ENCODE measurements around the gene GGN. TPM values are rescaled to one million over a fixed set of nuclear protein-coding genes. Genes with fewer than 3 reads are reported as not detected.

The GGN gene
- total RNA-seq, 2 donors from 2014 or later, result 0.95 TPM; not detected in 1

DNA sequence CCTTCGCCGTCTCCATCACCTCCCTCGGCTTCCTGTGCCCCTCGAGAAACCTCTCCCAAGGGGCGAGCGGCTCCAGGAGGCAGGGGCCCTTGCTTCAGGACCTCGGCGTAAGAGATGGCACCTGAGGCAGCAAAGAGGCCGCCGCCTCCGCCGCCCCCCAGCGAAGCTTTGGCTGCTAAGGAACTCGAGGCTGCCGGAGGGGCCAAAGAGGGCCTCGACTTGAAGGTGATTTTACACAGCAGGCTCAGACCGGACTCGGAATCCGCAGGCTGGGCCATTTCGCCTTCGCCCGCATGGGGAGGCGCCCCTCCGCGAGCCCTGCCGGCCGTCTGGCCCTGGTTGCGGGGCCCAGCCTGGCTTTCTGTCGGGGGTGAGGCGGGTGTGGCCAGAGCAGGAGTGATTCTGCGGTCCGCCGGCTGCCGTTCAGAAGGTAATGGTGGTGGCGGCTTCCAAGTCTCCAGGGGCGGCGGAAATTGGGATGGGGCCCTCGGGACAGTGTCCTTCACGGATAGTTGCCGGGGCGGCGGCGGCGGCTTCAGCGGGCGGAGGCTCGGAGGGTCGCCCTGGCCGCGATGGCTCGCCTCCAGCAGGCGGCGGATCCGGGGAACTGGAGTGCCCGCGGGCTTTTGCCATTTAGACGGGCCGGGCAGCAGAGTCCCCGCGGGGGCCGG is 1.4 kb downstream of the GGN start:
- Mint-ChIP-seq H3K27ac (no peak overlapping the region), H3K9me3 (no peaks in the 10 kb centered on the region), H3K36me3 (ENCODE audit: low read depth) (peaks cover 52% of the 10 kb centered on the region), H3K4me3 (no peak overlapping the region), H3K4me1 (peaks cover 32% of the 10 kb centered on the region), H3K27me3 (peaks cover 7% of the 10 kb centered on the region)
- ATAC-seq (replicated peaks), result no peak

DNA sequence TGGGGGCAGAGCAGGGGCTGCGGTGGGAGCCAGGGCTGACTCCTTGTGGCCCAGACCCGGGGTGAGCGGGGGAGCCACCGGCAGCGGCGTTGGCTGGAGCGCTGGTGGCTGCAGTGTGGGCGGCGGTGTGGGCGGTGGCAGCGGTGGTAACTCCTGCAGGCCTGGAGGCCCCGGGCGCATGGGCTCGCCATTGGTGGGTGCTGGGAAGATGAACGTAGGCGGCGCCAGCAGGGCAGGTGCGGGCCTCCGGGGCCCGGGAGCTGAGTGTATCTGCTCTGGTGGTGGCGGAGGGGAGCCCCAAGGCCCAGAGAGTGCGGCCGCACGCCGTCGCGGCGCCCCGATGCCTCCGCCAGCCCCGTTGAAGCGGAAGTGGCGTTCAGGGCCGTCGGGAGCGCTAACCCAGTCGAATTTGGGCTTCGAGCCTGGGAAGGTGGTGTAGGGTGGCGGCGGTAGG is 2.0 kb downstream of the GGN start:
- H3K36me3 Mint-ChIP-seq (ENCODE audit: low read depth), result peaks cover 58% of the 10 kb centered on the region
- H3K4me3 Mint-ChIP-seq, result no peak overlapping the region
- no peaks in the 10 kb centered on the region for H3K9me3 Mint-ChIP-seq
- H3K27ac Mint-ChIP-seq, result no peak overlapping the region
- no peak for ATAC-seq (replicated peaks)
- peaks cover 7% of the 10 kb centered on the region for H3K27me3 Mint-ChIP-seq
- peaks cover 31% of the 10 kb centered on the region for H3K4me1 Mint-ChIP-seq

DNA sequence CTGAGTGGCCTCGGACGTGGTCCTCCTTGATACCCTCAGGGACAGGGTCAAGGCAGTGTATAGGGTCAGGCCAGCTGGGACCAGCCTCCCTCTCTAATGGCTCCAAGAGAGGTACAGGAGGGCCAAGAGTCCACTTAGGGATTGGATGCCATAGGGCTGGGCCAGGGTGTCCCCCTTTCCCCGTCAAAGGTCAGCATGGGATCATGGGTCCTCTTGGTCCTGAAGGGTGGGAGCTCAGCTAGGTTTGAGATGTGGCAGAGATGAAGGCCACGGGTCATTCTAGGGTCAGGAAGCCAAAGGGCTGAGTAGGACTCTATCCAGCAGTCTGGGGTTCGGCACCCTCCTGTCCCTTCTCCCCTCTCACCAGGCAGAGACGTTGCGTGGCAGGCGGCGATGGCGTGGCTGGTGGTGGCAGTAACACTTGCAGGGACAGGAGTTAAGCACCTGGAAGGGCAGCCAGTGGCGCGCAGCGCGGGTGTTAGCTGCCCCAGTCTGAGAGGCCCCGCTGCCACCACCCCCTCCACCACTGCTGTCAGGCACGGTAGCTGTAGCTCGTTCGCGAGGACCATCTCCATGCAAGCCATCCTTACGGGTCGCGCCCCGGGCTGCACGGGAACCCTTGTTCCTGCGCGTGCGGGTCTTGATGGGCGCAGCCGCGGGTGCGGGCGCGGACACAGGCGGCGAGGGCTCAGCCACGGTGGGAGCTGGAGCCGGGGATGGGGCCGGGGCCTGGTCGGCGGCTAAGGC is 2.6 kb downstream of the GGN start:
- peak overlapping the region; percentile 33 for H3K4me3 Mint-ChIP-seq
- ATAC-seq (replicated peaks), result no peak
- no peak overlapping the region for H3K27ac Mint-ChIP-seq
- H3K36me3 Mint-ChIP-seq (ENCODE audit: low read depth), result peaks cover 64% of the 10 kb centered on the region
- H3K27me3 Mint-ChIP-seq, result peaks cover 7% of the 10 kb centered on the region
- no peaks in the 10 kb centered on the region for H3K9me3 Mint-ChIP-seq
- H3K4me1 Mint-ChIP-seq, result peaks cover 28% of the 10 kb centered on the region

GRCh38 chr19:38384209-38385027 is 3.4 kb downstream of the GGN start:
- peaks cover 20% of the 10 kb centered on the region for H3K4me1 Mint-ChIP-seq

DNA sequence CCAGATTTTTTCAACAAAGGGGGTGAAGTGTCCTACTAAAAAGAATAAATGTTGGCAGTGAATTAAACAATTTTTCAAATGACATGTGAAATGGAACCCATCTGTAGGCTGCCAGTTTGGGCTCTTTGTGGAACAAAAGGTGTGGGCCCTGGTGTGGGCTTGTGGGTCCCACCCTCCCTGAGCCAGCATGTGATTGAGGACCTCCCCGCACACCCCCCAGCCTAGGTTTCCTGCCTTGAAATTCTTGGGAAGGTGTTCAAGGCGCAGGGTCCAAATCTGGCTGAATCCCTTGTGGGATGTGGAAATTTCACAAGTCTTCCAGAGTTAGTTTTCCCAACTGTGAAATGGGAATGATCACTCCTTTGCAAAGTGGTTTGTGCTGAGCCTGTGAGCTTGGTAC is 4.1 kb downstream of the GGN start:
- no peak for ATAC-seq (replicated peaks)
- H3K27ac Mint-ChIP-seq, result no peak overlapping the region
- no peaks in the 10 kb centered on the region for H3K9me3 Mint-ChIP-seq
- H3K4me3 Mint-ChIP-seq, result no peak overlapping the region
- H3K4me1 Mint-ChIP-seq, result peaks cover 18% of the 10 kb centered on the region
- peaks cover 79% of the 10 kb centered on the region for H3K36me3 Mint-ChIP-seq (ENCODE audit: low read depth)
- peaks cover 3% of the 10 kb centered on the region for H3K27me3 Mint-ChIP-seq

More at GRCh38 chr19:38384209-38385027, 3.4 kb downstream of the GGN start:
- peaks cover 3% of the 10 kb centered on the region for H3K27me3 Mint-ChIP-seq
- H3K36me3 Mint-ChIP-seq (ENCODE audit: low read depth), result peaks cover 72% of the 10 kb centered on the region
- no peaks in the 10 kb centered on the region for H3K9me3 Mint-ChIP-seq
- ATAC-seq (replicated peaks), result no peak
- H3K4me3 Mint-ChIP-seq, result peak overlapping the region; percentile 33
- no peak overlapping the region for H3K27ac Mint-ChIP-seq

DNA sequence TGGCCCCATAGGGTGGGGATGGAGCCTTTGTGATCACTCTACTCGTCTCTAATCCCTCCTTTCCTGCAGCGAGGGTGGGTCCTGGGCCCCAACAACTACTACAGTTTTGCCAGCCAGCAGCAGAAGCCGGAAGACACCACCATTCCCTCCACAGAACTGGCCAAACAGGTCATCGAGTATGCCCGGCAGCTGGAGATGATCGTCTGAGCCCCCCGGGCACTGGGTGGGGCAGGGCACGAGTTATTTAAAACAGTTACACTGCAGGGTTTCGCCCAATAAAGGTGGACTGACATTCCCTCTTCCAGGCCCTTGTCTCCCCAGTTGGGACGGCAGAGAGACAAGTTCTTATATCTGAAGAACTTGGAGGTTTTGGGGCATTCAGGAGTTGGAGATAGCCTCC is 4.7 kb downstream of the GGN start:
- H3K9me3 Mint-ChIP-seq, result no peaks in the 10 kb centered on the region
- peaks cover 16% of the 10 kb centered on the region for H3K4me1 Mint-ChIP-seq
- no peak for ATAC-seq (replicated peaks)
- H3K27me3 Mint-ChIP-seq, result peaks cover 3% of the 10 kb centered on the region
- no peak overlapping the region for H3K4me3 Mint-ChIP-seq
- H3K27ac Mint-ChIP-seq, result no peak overlapping the region
- H3K36me3 Mint-ChIP-seq (ENCODE audit: low read depth), result peaks cover 82% of the 10 kb centered on the region

GRCh38 chr19:38381138-38381537 is 6.7 kb downstream of the GGN start:
- H3K9me3 Mint-ChIP-seq, result no peaks in the 10 kb centered on the region
- H3K36me3 Mint-ChIP-seq (ENCODE audit: low read depth), result peaks cover 91% of the 10 kb centered on the region
- no peak overlapping the region for H3K27ac Mint-ChIP-seq
- no peaks in the 10 kb centered on the region for H3K27me3 Mint-ChIP-seq
- H3K4me3 Mint-ChIP-seq, result no peak overlapping the region
- no peak for ATAC-seq (replicated peaks)
- H3K4me1 Mint-ChIP-seq, result peaks cover 12% of the 10 kb centered on the region

GRCh38 chr19:38378866-38379265 is 9.0 kb downstream of the GGN start:
- Mint-ChIP-seq H3K4me3 (no peak overlapping the region), H3K9me3 (no peaks in the 10 kb centered on the region), H3K27ac (no peak overlapping the region), H3K4me1 (peaks cover 17% of the 10 kb centered on the region), H3K36me3 (ENCODE audit: low read depth) (peaks cover 94% of the 10 kb centered on the region), H3K27me3 (no peaks in the 10 kb centered on the region)
- ATAC-seq (replicated peaks), result no peak

DNA sequence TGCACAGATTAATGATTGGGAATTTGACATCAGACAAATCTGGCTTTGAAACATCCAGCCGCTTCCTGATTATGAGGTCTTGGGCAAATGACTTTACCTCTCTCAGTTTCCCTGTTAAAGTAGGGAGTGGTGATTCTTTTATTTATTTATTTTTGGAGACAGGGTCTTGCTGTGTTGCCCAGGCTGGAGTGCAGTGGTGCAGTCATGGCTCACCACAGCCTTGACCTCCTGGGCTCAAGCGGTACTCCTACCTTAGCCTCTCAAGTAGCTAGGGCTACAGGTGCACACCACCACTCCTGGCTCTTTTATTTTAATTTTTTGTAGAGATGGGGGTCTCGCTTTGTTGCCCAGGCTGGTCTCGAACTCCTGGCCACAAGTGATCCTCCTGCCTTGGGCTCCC is 10.8 kb downstream of the GGN start:
- Mint-ChIP-seq H3K4me1 (peaks cover 17% of the 10 kb centered on the region), H3K4me3 (peak overlapping the region; percentile 100), H3K27ac (no peak overlapping the region), H3K36me3 (ENCODE audit: low read depth) (peaks cover 76% of the 10 kb centered on the region), H3K27me3 (no peaks in the 10 kb centered on the region), H3K9me3 (no peaks in the 10 kb centered on the region)
- no peak for ATAC-seq (replicated peaks)

DNA sequence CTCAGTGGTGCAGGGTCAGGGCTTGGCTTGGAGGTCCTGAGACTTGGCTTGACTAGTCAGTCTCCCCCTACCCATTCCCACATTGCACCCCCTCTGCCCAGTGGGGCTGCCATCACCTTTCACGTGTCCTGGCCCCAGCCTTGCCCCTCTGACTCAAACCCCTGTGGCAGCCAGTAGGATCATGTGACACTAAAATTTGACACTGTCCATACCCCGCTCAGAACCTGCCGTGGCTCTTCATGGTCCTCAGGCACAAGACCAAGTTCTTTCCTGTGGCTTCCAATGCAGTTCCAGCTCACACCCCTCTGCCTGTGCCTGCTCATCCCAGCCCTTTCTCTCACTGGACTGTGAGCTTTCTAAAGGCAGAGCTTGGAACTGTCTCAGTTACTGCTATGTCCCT is 11.3 kb downstream of the GGN start:
- H3K27me3 Mint-ChIP-seq, result no peaks in the 10 kb centered on the region
- H3K36me3 Mint-ChIP-seq (ENCODE audit: low read depth), result peaks cover 71% of the 10 kb centered on the region
- peak overlapping the region; percentile 8 for H3K27ac Mint-ChIP-seq
- no peaks in the 10 kb centered on the region for H3K9me3 Mint-ChIP-seq
- no peak for ATAC-seq (replicated peaks)
- H3K4me3 Mint-ChIP-seq, result peak overlapping the region; percentile 100
- H3K4me1 Mint-ChIP-seq, result peaks cover 17% of the 10 kb centered on the region

GRCh38 chr19:38375748-38376147 is 12.1 kb downstream of the GGN start:
- H3K27me3 Mint-ChIP-seq, result no peaks in the 10 kb centered on the region
- no peaks in the 10 kb centered on the region for H3K9me3 Mint-ChIP-seq
- ATAC-seq (replicated peaks), result no peak

DNA sequence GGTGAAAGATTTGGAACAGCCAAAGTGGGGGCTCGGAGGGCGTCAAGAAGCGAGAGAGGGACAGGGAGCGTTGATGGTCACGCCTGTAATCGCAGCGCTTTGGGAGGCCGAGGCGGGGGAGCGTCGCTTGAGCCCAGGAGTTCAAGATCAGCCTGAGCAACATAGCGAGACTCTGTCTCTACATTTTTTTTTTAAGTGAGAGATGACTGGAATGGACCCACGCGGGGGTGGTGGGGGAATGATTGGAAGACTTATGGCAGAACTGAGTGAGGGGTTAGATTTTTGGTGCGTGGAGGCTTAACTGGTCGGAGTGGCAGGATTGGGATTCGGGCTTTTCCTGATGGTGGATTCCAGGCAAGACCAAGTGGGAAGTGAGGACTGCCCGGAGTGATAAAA is 12.7 kb downstream of the GGN start:
- peaks cover 57% of the 10 kb centered on the region for H3K36me3 Mint-ChIP-seq (ENCODE audit: low read depth)
- no peaks in the 10 kb centered on the region for H3K27me3 Mint-ChIP-seq
- H3K27ac Mint-ChIP-seq, result peak overlapping the region; percentile 100
- peak; percentile 5 for ATAC-seq (replicated peaks)
- H3K4me3 Mint-ChIP-seq, result peak overlapping the region; percentile 100
- peaks cover 17% of the 10 kb centered on the region for H3K4me1 Mint-ChIP-seq
- H3K9me3 Mint-ChIP-seq, result no peaks in the 10 kb centered on the region

More at GRCh38 chr19:38375748-38376147, 12.1 kb downstream of the GGN start:
- peak overlapping the region; percentile 100 for H3K27ac Mint-ChIP-seq
- peak overlapping the region; percentile 100 for H3K4me3 Mint-ChIP-seq
- peaks cover 17% of the 10 kb centered on the region for H3K4me1 Mint-ChIP-seq
- peaks cover 63% of the 10 kb centered on the region for H3K36me3 Mint-ChIP-seq (ENCODE audit: low read depth)

- Mint-ChIP-seq H3K27ac (peak within 1 kb of the TSS; percentile 100), H3K4me1 (peaks cover 17% of the 10 kb centered on the region), H3K9me3 (no peaks in the 10 kb centered on the region), H3K4me3 (peak within 1 kb of the TSS; percentile 100), H3K27me3 (peaks cover 2% of the 10 kb centered on the region), H3K36me3 (ENCODE audit: low read depth) (peaks cover 51% of the 10 kb centered on the region)
- ATAC-seq (replicated peaks), result peak; percentile 98
Measured at GRCh38 chr19:38374332-38375097, 13.3 kb downstream of the GGN start, which contains the start of gene PSMD8. TSS of gene PSMD8 (plus strand) at chr19:38374571. CDS start at chr19:38374602, 31 bp downstream.

DNA sequence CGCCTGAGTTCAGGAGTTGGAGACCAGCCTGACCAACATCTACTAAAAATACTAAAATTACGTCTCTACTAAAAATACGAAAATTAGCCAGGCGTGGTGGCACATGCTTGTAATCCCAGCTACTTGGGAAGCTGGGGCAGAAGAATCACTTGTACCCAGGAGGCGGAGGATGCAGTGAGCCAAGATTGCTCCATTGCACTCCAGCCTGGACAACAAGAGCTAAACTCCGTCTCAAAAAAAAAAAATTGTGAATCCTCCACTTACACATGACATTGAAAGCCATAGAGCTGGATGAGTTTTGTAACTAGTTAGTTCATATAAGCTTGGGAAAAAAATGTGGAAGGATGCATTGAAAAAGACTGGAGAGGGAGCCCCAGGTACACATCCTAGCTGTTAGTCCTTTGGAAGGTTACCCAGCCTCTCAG is 13.9 kb downstream of the GGN start:
- H3K4me1 Mint-ChIP-seq, result peaks cover 17% of the 10 kb centered on the region
- peaks cover 45% of the 10 kb centered on the region for H3K36me3 Mint-ChIP-seq (ENCODE audit: low read depth)
- peak overlapping the region; percentile 100 for H3K4me3 Mint-ChIP-seq
- H3K9me3 Mint-ChIP-seq, result no peaks in the 10 kb centered on the region
- H3K27ac Mint-ChIP-seq, result peak overlapping the region; percentile 100
- no peak for ATAC-seq (replicated peaks)
- H3K27me3 Mint-ChIP-seq, result peaks cover 4% of the 10 kb centered on the region

Measured in activated T-helper 17 cell treated with anti-CD3 and anti-CD28 coated beads, Interleukin-2, amount 50 U/mL, for 72 hours (primary cell).